ENCODE measurements around the gene RXFP3.

GRCh38 chr5:33894566-33894965 lies 41.6 kb upstream of the RXFP3 start:
- TF ChIP-seq, protein P1, sequence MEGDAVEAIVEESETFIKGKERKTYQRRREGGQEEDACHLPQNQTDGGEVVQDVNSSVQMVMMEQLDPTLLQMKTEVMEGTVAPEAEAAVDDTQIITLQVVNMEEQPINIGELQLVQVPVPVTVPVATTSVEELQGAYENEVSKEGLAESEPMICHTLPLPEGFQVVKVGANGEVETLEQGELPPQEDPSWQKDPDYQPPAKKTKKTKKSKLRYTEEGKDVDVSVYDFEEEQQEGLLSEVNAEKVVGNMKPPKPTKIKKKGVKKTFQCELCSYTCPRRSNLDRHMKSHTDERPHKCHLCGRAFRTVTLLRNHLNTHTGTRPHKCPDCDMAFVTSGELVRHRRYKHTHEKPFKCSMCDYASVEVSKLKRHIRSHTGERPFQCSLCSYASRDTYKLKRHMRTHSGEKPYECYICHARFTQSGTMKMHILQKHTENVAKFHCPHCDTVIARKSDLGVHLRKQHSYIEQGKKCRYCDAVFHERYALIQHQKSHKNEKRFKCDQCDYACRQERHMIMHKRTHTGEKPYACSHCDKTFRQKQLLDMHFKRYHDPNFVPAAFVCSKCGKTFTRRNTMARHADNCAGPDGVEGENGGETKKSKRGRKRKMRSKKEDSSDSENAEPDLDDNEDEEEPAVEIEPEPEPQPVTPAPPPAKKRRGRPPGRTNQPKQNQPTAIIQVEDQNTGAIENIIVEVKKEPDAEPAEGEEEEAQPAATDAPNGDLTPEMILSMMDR (IDR thresholded peaks at IDR 0.05; ENCODE audit: low read depth, low read length, poor library complexity, severe bottlenecking): no peak
- no peak for TF ChIP-seq EZH2phosphoT487 (IDR thresholded peaks at IDR 0.05; ENCODE audit: borderline replicate concordance, low read length)

Data from DOHH2 (cell line).